ENCODE measurements around the gene CSF3R.

DNA sequence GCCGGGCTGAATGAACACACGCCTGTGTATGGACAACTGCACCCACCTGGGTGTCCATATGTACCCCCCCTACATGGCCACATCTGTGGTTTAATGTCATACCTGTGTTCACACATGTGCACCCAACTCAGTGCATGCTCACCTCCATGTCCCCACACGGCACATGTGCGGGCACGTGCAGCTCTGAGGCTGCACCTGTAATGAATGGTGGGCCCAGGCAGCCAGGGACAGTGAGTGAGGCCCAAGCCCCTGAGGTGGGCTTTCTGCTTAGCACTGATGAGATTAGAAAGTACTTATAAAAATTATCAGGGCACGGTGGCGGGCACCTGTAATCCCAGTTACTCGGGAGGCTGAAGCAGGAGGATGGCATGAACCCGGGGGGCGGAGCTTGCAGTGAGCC, 42.5 kb upstream of the CSF3R start:
- TF ChIP-seq CTCF (conservative IDR thresholded peaks at IDR 0.05; ENCODE audit: low read length) (no peak), EZH2phosphoT487 (IDR thresholded peaks at IDR 0.05; ENCODE audit: borderline replicate concordance, low read depth, low read length) (no peak)

Measured in OCI-LY7 (cell line).